Amniotic epithelial cell (primary cell): ENCODE results near the gene CPAMD8.
A peak's percentile ranks its signal among the peaks of the same experiment; 100 is the strongest.

Experiments used
- DNase-seq: peaks from one replicate; pipeline ENCODE4 v3.0.0-alpha.2; 2010; ENCODE audit warnings: low read depth

The CPAMD8 gene

GRCh38 chr19:16872728-16873127 is 153.9 kb downstream of the CPAMD8 start:
- no peak for DNase-seq

GRCh38 chr19:16871871-16872270 is 154.7 kb downstream of the CPAMD8 start:
- DNase-seq = no peak

- no peak for DNase-seq
Measured at GRCh38 chr19:16869331-16869972, 157.2 kb downstream of the CPAMD8 start.

GRCh38 chr19:16868423-16869130 is 158.0 kb downstream of the CPAMD8 start:
- no peak for DNase-seq

- peak; percentile 61 for DNase-seq
Measured at GRCh38 chr19:16867211-16867610, 159.4 kb downstream of the CPAMD8 start.

- no peak for DNase-seq
Measured at GRCh38 chr19:16862826-16863415, 163.7 kb downstream of the CPAMD8 start.

- peak; percentile 8 for DNase-seq
Measured at GRCh38 chr19:16861834-16862233, 164.8 kb downstream of the CPAMD8 start.

- DNase-seq = no peak
Measured at GRCh38 chr19:16861011-16861410, 165.6 kb downstream of the CPAMD8 start.

GRCh38 chr19:16860118-16860517 is 166.5 kb downstream of the CPAMD8 start:
- no peak for DNase-seq

GRCh38 chr19:16859626-16860025 is 167.0 kb downstream of the CPAMD8 start:
- no peak for DNase-seq

- DNase-seq = no peak
Measured at GRCh38 chr19:16856091-16856490, 170.5 kb downstream of the CPAMD8 start.

- DNase-seq = no peak
Measured at GRCh38 chr19:16853066-16853465, 173.5 kb downstream of the CPAMD8 start.

GRCh38 chr19:16851031-16851712 is 175.4 kb downstream of the CPAMD8 start:
- no peak for DNase-seq

GRCh38 chr19:16850133-16850532 is 176.5 kb downstream of the CPAMD8 start:
- no peak for DNase-seq

GRCh38 chr19:16849168-16849567 is 177.4 kb downstream of the CPAMD8 start:
- peak; percentile 37 for DNase-seq

GRCh38 chr19:16847430-16847829 is 179.2 kb downstream of the CPAMD8 start:
- DNase-seq = no peak

GRCh38 chr19:16846901-16847300 is 179.7 kb downstream of the CPAMD8 start:
- no peak for DNase-seq
